HG02798 (cell line): ENCODE results near the gene KEL.

ENCODE experiments used
- ATAC-seq: cut with Tn5 transposase; IDR thresholded peaks from one replicate; pipeline ENCODE4 v1.9.1; 2021; ENCODE audit warnings: mild to moderate bottlenecking; ENCODE audit not compliant: unreplicated experiment, poor library complexity

KEL gene

DNA sequence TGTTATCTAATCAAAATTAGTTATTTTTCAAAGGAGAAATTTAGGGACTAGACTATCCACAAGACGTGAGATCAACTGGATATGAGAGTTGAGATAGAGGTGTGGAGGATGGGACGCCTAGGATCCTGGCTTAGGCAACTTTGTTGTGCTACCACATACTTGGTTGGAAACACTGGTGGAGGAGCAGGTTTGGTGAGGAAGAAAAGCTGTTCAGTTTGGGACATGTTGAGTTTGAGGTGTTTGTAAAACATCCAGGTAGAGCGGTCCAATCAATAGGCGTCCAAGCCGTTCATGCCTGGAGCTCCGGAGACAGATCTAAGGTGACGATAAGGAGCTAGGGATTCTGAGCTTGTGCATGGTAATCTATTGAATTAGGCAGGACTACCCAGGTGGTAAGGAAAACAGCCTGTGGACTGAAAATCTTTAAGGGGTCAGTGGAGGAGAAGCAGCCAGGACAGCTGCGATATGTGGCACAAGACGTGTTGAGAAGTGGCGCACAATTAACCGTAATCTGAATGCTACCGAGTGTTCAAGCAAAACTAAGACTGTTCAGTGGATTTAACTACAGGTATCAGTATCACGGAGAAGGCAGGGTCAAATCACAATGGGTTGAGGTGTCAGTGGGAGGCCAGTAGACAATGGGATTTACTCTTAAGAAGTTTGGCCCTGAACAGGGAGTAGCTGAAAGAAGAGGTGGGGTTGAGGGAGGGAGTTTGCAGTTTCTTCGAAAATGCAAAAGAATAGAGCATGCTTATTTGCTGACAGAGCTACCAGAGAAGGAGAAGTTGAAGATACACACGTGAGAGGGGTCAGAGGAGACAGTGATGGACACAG, 60.5 kb downstream of the KEL start:
- ATAC-seq = no peak

DNA sequence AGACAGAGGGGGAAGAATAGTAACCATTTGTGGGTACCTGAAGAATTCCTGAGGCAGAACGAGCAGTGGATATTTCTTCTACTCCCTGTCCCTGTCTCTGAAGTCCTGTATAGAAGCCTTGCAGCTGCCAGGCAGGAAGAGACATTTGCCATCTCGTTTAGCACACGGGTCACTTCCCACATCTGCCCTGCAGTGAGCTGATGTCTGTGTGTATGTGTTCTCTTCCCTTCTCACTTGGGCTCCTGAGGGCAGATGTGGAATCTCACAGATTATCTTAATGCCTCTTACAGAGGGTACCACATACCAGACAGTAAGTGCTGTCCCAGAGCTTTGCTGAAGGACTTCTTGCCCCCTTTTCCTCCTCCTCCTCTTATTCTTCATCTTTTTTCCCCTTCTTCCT, 62.5 kb downstream of the KEL start:
- ATAC-seq = no peak

DNA sequence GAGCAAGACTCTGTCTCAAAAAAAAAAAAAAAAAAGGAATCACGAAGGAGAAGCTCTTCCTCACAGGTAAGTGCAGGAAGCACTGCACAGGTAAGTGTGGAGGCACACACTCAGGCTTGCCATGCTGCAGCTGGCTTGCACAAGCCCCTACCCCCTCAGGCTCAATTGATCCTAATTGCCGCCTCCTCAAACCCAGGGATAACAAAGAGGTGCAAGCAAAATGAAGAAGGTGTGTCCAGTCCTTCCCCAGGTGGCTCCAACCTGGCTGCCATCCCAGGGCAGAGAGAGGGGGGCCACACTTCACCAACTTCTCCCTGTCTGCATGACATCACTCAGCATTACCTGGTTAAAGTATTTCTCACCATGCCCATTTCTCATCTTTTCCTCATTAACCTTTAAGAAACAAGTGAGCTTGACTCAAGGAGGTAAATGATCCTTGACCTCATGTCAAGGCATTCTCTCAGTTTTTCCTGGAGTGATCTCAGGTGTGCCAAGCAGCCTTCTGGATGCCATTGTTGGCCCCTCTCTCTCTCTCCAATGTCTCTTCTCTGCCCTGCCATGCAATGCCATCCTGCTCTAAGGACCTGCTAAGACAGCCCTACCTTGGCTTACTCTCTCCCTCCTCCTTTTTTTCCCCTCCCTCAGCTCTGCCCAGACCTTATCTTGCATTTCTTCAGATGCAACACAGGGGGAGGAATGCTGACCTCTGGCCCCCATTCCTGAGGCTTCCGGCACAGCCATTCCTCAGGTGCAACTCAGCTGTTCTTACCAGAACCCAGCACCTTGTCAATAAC, 63.6 kb downstream of the KEL start:
- ATAC-seq = no peak

DNA sequence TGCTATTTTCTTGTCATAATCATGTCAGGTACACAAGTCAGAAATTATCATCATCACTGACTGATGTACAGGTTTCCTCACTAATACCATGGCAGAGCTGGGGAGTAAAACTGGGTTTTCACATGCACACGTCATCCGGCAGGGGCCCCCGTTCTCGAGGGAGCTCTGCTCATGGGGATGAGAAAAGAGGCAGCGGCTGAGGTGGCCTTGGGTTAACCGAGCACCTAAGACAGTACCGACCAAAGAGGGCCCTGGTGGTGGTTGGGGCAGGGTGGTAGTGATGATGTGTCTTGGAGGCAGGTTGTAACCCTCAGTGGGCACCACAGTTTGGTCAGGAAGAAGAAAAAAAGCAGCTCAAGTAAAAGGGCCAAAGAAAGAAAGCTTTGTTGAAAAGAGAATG, 64.5 kb downstream of the KEL start:
- ATAC-seq = no peak

DNA sequence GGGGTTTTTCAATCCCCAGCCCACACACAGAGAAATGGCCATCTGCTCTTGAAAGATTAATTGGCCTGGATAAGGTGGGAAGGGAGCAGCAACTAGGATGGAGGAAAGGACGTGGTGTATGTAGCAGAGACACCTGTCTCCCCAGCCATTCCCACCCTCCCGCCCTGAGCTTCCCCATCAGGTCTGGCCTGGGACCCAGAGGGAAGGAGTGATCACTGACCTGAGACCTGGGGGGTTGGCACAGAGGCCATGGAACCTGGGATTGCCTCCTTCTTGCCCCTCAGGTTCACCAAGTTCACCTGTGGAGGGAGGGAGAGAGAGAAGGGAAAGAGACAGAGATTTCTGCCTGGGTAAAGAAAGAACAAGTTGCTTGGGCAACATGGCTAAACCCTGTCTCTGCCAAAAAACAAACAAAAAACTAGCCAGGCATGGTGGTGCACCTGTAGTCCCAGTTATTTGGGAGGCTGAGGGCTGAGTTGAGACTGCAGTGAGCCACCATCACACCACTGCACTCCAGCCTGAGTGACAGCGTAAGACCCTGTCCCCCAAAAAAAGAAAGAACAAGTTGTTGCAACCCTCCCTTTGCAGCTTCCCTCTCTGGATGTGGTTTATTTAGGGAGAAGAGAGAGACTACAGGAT, 65.3 kb downstream of the KEL start:
- no peak for ATAC-seq

DNA sequence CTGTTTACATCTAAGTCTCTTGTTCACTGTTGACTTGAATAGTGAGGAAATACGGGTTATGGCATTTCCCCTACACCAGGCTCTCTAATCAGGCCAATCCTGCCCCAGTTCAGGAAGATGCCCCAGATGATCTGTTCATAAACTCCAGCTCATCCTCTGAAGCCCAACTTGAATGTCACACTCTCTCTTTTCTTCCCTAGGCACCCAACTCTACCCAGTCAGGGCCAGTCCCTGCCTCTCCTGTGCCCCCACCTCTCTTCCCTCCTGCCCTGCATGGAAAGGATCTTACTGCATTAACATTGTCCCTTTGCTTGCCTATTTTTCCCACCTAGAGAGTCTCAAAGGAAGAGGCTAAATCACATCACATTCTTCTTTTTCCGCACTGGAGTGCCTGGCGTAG, 66.0 kb downstream of the KEL start:
- no peak for ATAC-seq

DNA sequence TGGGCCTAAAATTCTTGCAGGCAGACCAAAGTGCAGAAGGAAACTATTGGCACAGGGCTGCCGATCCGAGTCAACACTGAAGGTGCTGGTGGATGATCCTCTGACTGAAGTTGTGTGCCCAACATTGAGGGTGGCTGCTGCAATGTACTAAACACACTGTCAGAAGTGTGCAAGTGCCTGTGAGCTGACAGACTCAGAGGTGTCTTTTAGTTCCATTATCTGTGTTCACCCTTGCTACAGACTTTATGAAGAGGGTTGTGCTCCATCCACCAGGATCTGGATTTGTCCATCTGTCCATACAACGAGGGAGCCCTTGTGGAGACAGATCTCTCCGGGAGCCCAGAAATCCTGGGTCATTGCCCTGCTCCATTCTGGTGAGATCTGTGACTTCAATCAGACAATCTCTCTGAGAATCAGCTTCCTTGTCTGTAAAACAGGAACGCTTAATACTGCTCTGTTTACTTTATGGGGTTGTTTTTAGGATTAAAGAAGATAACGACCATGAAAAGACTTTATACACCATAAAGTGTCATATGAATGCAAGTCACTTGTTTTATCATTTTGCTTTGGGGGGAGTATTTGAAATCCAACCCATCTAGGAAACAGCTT, 67.1 kb downstream of the KEL start:
- ATAC-seq = no peak

DNA sequence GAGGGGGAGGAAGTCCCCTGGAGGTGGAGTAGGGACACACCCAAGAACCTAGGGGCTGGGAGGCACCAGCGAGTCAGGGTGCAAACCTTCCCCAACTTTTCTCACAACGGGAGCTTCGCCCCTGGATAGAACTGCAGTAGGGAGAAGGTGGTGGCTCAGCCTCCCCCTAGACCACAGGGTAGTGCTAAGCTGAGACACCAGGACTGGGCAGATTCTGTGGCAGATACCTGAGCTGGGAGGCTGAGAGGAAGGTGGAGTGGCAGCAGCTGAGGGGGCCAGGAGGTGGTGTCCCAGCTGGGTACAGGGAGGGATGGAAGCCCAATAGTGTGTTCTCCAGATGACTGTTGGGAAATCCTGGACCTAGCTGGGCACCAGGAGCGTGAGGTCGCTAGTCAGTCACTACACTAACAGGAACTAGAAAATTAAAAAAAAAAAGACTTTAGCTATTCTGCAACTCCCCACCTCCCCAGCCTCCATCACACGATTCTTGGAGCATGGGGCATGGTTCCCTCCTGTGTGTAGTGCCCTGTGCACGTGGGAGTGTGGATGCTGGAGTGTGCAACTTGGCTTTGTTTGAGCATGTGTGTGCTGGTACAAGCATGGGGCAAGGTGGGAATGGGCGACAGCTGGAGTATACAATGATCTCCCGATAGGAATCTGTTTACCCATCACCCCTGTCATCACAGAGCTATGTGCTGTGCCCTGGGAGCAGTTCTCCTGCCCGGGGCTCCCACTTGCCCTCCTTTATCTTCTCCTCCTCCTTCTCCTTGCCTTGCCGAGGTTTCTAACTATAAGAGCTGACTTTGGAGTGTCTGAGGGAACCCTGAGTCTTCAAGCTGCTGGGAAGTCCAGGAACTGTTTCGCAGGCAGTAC, 67.8 kb downstream of the KEL start:
- no peak for ATAC-seq

DNA sequence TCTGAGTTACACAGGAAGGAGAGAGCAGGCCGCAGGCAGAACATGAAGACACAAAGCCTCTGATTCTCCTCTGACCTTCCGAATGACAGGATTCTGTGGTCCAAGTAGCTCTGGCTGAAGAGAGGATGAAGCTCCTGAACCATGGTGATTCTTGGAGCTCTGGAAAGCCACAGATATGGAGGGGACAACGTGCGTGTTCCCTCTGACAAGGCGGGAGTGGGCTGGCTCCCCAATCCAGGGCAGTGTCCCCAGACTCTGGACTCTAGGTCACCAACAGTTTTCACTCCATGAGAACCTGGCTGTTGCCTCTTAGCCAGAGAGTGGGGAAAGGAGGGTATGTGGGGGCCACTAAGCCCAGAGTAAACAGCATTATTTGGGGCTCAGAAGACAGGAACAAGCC, 69.2 kb downstream of the KEL start:
- ATAC-seq = no peak

DNA sequence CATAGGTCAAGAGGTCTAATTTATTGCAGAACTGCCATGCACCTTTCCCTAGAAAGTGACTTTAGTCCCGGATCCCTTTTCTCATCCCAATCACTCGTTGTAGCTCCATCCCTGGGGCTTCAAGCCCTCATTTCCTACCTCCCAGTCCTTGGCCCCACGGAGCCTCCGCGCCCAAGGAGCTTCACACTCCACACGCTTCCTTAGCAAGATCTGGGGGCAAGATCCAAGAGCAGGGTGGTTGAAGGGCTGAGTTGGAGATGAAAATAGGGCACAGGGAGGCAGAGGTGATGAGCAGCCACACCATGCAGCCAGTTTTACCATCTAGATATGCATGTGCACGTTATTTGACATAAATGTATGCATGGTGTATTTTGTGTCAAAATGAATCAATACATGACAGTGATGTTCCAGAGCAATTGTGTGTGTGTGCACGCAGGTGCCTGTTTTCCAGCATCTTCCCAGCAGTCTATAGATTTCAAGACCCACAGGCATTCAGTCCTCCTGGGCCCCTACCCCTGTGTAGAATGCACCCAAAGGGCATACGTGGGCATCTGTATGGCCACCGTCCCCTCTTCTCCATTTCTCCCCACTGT, 70.6 kb downstream of the KEL start:
- no peak for ATAC-seq
